Fibroblast of lung (primary cell): ENCODE data around the gene CES2.

Experiments
- EZH2 ChIP-seq: IDR thresholded peaks from 2 replicates; pipeline ENCODE4 v1.5.1; 2012; ENCODE audit warnings: low read length, control low read depth, mild to moderate bottlenecking; ENCODE audit errors: missing control alignments
- TF ChIP-seq, protein P1 (sequence below), 2 donors: IDR thresholded peaks in 1 of 2; conservative IDR thresholded peaks in 1 of 2; 1 replicate in 1 of 2; 2 replicates in 1 of 2; pipeline ENCODE4 v1.5.1; 2011 to 2012; ENCODE audit warnings: low read length in 2 of 2, control low read depth in 1 of 2, inconsistent platforms in 1 of 2, low read depth in 1 of 2, mild to moderate bottlenecking in 1 of 2

DNA sequence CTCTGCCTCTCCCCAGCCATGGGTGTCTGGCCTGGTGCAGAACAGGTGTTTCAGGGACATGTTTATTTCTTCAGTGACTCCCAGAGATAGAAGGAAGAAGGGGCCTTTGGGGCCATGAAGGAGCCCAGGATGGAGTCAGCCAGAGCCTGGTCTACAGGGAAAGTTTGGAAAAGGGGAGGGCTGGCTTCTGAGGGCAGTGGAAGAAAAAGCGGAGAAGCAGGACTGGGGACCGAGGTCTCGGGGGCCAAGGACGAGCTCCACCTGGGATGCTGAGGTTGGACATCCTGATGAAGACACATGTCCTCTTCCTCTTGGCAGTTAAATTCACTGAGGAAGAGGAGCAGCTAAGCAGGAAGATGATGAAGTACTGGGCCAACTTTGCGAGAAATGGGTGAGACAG is 7.7 kb downstream of the CES2 start:
- TF ChIP-seq, protein P1, sequence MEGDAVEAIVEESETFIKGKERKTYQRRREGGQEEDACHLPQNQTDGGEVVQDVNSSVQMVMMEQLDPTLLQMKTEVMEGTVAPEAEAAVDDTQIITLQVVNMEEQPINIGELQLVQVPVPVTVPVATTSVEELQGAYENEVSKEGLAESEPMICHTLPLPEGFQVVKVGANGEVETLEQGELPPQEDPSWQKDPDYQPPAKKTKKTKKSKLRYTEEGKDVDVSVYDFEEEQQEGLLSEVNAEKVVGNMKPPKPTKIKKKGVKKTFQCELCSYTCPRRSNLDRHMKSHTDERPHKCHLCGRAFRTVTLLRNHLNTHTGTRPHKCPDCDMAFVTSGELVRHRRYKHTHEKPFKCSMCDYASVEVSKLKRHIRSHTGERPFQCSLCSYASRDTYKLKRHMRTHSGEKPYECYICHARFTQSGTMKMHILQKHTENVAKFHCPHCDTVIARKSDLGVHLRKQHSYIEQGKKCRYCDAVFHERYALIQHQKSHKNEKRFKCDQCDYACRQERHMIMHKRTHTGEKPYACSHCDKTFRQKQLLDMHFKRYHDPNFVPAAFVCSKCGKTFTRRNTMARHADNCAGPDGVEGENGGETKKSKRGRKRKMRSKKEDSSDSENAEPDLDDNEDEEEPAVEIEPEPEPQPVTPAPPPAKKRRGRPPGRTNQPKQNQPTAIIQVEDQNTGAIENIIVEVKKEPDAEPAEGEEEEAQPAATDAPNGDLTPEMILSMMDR (conservative IDR thresholded peaks at IDR 0.05 in 1 of 2, IDR thresholded peaks at IDR 0.05 in 1 of 2; ENCODE audit: low read depth in 1 of 2, low read length in 2 of 2), result no peak
- TF ChIP-seq EZH2, result no peak
